ENCODE measurements around the gene NEK11. TPM values are rescaled to one million over a fixed set of nuclear protein-coding genes. Genes with fewer than 3 reads are reported as not detected.

Gene NEK11
- total and polyA plus RNA-seq, 12 donors: 5.2 to 19.8 (median 9.8) TPM

DNA sequence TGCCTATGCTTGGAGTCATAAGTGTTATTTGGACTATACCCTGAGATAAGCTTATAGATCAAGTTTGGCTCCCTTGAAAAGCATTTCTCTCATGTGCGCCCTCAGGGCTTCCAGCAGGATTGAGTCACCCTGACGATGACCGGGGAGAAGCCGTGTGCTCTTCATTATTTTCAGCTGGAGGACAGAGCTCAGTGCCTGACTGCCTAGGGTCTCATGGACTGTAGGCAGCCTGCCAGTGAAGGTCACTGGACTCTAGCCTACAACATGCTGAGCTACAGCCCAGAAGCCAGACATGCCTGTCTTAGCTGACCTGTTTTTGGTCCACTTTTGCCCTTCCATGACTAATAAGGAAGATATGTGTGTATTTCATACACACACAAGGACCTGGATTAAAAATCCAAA lies 323.3 kb downstream of the NEK11 start:
- Histone ChIP-seq H3K27ac (peak overlapping the region in 4 of 5 donors; percentile 15 to 71 (median 63)), H3K9me3 (replicated peaks in 1 of 3) (no peaks in the 10 kb centered on the region), H3K4me3 (no peak overlapping the region), H3K27me3 (no peaks in the 10 kb centered on the region), H3K4me1 (replicated peaks in 1 of 2) (peaks cover 0 to 14% of the 10 kb centered on the region in 2 donors), H3K36me3 (replicated peaks in 1 of 2) (no peaks in the 10 kb centered on the region)
- WGBS, 4 donors: 41 to 48% (median 43%) methylated on average over 3 to 4 of the region's 4 CpGs; no CpG with 5 or more reads in 1 of the 4 donors
- peak; percentile 79 to 94 (median 89) for DNase-seq
- no peak for TF ChIP-seq CTCF (IDR thresholded peaks at IDR 0.05)
- no peak for TF ChIP-seq POLR2A (IDR thresholded peaks at IDR 0.05)
- intact Hi-C loops (cut with DNase I): no loop called here

GRCh38 chr3:131350506-131350905 lies 323.8 kb downstream of the NEK11 start:
- H3K27ac ChIP-seq: peak overlapping the region in 3 of 5 donors; percentile 61 to 71 (median 65)
- H3K27me3 ChIP-seq: no peaks in the 10 kb centered on the region
- H3K4me3 ChIP-seq: no peak overlapping the region
- TF ChIP-seq CTCF (IDR thresholded peaks at IDR 0.05) (no peak), POLR2A (IDR thresholded peaks at IDR 0.05) (no peak)
- WGBS, 4 donors: 62 to 66% (median 64%) methylated on average over 1 of the region's 1 CpG
- H3K36me3 ChIP-seq (replicated peaks in 1 of 2): no peaks in the 10 kb centered on the region
- peaks cover 0 to 14% of the 10 kb centered on the region in 2 donors for H3K4me1 ChIP-seq (replicated peaks in 1 of 2)
- intact Hi-C loops (cut with DNase I): no loop called here
- no peak for DNase-seq
- no peaks in the 10 kb centered on the region for H3K9me3 ChIP-seq (replicated peaks in 1 of 3)

GRCh38 chr3:131353016-131353877 lies 326.6 kb downstream of the NEK11 start:
- peaks cover 0 to 14% of the 10 kb centered on the region in 2 donors for H3K4me1 ChIP-seq (replicated peaks in 1 of 2)
- intact Hi-C loops (cut with DNase I): no loop called here

More at GRCh38 chr3:131353016-131353877, 326.6 kb downstream of the NEK11 start:
- DNase-seq: no peak
- Histone ChIP-seq H3K27me3 (no peaks in the 10 kb centered on the region), H3K9me3 (replicated peaks in 1 of 3) (no peaks in the 10 kb centered on the region), H3K27ac (no peak overlapping the region), H3K4me3 (no peak overlapping the region), H3K36me3 (replicated peaks in 1 of 2) (no peaks in the 10 kb centered on the region)
- TF ChIP-seq CTCF (IDR thresholded peaks at IDR 0.05) (no peak), POLR2A (IDR thresholded peaks at IDR 0.05) (no peak)
- 72 to 89% (median 79%) methylated on average over 2 of the region's 2 CpGs for WGBS, 4 donors
